Measurements from ENCODE around the gene SH3RF3.

DNA sequence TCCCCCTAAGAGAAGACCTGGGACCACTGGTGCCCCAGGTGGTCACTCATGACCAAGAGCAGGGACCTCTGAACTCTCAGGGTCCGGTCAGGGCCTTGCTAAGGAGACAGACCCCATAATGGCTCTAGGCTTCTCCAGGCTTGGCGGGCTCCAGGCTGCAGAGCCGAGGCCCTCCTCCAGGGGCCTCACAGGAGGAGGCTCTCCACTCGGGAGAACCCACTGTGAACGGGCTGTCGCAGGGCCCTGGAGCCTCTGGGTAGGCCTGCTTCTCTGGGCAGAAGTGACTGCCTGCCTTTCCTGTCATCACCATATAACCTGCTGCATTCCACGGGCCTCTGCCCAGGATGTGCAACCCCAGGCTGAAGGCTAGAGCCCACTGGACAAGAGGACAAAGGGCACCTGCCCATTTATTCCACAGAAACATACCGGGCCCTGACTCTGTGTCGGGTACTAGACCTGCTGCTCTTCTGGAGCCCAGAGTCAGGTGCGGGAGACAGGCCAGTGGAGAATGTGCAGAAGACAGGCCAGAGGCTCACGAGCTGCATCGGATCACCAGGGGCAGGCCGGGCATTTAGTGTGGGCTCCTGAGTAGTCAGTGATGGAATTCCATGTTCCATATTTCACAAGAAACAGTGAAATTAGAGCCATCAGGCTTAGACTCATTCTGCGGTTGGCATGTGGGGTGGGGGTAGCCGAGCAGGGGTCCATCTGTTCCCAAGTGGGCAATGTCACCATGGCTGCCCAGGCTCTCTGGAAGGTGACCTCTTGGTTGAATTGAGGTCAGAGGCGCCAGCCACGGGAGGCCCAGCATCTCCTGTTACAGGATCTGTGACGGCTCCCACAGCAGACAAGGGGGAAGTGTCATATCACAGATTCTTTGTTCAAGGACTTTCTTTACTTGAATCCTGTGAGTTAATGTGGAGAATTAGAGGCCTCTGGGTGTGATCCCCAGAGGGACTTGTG, 220.8 kb downstream of the SH3RF3 start:
- TF ChIP-seq POLR2AphosphoS5 (IDR thresholded peaks at IDR 0.05; ENCODE audit: low read depth, low read length) (no peak), EP300 (IDR thresholded peaks at IDR 0.05; ENCODE audit: borderline replicate concordance in 1 of 2, low read depth in 1 of 2, low read length in 1 of 2) (no peak), MEF2A (IDR thresholded peaks at IDR 0.05; ENCODE audit: borderline replicate concordance, low read depth) (no peak), MXI1 (IDR thresholded peaks at IDR 0.05; ENCODE audit: low read depth, low read length) (no peak), TAF1 (IDR thresholded peaks at IDR 0.05; ENCODE audit: borderline replicate concordance, low read depth, low read length) (no peak), SIN3A (IDR thresholded peaks at IDR 0.05; ENCODE audit: borderline replicate concordance, low read depth, low read length) (no peak), NFIC (IDR thresholded peaks at IDR 0.05; ENCODE audit: borderline replicate concordance) (no peak)
- TF ChIP-seq, protein P1, sequence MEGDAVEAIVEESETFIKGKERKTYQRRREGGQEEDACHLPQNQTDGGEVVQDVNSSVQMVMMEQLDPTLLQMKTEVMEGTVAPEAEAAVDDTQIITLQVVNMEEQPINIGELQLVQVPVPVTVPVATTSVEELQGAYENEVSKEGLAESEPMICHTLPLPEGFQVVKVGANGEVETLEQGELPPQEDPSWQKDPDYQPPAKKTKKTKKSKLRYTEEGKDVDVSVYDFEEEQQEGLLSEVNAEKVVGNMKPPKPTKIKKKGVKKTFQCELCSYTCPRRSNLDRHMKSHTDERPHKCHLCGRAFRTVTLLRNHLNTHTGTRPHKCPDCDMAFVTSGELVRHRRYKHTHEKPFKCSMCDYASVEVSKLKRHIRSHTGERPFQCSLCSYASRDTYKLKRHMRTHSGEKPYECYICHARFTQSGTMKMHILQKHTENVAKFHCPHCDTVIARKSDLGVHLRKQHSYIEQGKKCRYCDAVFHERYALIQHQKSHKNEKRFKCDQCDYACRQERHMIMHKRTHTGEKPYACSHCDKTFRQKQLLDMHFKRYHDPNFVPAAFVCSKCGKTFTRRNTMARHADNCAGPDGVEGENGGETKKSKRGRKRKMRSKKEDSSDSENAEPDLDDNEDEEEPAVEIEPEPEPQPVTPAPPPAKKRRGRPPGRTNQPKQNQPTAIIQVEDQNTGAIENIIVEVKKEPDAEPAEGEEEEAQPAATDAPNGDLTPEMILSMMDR (IDR thresholded peaks at IDR 0.05): no peak

All from SK-N-SH (cell line).